Right lung (tissue), 5 donors: ENCODE results near the gene NYNRIN. TPM values are rescaled to one million over a fixed set of nuclear protein-coding genes. Genes with fewer than 3 reads are reported as not detected.
"Not testable (repeated sequence)": the region's sequence is repeated elsewhere in the genome, so short reads cannot be mapped to it uniquely, and the experiment has no call there.

Experiments used
- DNase-seq, 2 donors: peaks; one replicate each; pipeline ENCODE4 v3.0.0-alpha.2; 2013
- polyA plus RNA-seq, 5 donors: library from polyadenylated mRNA; unstranded; fragments of 120-200 nt; gene quantifications; one replicate each; pipeline versions ENCODE4 v1.2.1 to v1.2.3, GENCODE V29; 2013; ENCODE audit warnings: inconsistent platforms in 1 of 5, low replicate concordance in 1 of 5; ENCODE audit not compliant: insufficient read length in 5 of 5, insufficient read depth in 1 of 5

NYNRIN gene
- polyA plus RNA-seq, 5 donors, result 78.3 to 109 (median 88.7) TPM

DNA sequence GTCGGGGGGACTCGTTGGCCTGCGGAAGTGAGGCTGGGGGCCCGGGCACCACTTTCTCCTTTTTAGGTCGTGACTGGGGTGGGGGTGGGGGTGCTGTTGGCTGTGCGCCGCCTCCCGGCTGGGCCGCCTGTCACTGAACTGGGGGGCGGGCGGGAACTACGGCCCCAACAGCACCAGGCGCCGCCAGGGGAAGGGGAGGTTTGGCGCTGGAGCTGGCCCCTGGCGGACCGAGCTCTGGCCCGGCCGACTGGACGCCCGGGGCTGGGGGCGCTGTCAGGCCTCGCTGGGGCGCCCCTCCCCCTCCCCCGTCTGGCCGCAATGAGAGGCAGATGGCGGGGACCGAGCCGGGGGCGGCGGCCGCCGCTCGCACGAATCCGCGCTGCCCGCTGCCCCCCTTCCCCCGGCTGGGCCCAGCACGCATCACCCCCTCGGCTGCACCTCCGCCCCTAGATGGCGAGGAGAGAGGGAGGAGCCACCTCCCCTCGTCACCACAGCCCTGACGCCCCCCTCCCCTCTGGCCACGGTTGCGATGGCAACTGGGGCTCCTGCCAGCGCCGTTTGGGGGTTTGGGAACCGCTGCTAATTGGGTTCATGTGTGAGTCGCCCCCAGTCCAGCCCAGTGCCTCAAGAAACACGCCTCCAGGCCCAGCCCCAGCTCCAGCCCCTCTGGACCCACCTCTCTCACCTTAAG is 30.1 kb upstream of the NYNRIN start:
- peak; percentile 87 to 88 for DNase-seq

DNA sequence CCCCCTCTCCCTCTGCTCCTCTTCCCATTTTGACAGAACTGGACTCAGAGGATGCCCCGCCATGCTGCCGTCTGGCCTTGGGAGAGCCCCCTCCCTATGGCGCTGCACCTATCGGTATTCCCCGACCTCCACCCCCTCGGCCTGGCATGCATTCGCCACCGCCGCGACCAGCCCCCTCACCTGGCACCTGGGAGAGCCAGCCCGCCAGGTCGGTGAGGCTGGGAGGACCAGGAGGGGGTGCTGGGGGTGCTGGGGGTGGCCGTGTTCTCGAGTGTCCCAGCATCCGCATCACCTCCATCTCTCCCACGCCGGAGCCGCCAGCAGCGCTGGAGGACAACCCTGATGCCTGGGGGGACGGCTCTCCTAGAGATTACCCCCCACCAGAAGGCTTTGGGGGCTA is 29.3 kb upstream of the NYNRIN start:
- no peak for DNase-seq

GRCh38 chr14:24369907-24370687 is 28.7 kb upstream of the NYNRIN start:
- DNase-seq, result no peak

DNA sequence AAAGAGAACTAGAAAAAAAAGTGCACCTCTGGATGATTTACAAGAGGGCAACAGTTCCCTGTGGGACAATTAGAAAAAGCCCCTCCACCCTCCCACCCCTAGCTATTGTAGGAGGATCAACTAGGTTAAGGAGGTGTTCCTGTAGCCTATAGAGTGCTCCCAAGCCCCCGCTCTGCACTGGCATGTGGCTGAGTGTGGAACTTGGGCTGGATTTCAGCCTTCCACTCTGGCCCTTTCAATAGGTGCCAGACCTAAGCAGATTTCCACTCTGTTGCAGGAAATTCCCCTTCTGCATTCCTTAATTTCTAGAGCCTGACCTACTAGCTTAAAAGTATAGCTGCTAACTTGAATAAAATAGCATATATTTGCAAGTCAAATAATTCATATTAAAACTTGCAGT is 28.1 kb upstream of the NYNRIN start:
- DNase-seq, result no peak

DNA sequence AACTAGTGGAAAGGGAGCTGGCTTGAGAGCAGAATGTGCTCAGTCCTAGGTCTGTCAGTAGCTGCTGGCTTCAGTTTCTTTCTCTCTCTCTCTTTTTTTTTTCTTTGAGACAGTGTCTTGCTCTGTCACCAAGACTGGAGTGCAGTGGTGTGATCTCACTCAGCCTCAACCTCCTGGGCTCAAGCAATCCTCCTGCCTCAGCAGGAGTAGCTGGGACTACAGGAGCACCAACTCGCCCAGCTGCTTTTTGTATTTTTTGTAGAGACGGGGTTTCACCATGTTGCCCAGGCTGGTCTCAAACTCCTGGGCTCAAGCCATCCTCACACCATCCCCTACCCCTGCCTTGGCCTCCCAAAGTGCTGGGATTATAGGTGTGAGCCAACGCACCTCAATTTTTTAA is 27.2 kb upstream of the NYNRIN start:
- DNase-seq, result not testable (repeated sequence)

DNA sequence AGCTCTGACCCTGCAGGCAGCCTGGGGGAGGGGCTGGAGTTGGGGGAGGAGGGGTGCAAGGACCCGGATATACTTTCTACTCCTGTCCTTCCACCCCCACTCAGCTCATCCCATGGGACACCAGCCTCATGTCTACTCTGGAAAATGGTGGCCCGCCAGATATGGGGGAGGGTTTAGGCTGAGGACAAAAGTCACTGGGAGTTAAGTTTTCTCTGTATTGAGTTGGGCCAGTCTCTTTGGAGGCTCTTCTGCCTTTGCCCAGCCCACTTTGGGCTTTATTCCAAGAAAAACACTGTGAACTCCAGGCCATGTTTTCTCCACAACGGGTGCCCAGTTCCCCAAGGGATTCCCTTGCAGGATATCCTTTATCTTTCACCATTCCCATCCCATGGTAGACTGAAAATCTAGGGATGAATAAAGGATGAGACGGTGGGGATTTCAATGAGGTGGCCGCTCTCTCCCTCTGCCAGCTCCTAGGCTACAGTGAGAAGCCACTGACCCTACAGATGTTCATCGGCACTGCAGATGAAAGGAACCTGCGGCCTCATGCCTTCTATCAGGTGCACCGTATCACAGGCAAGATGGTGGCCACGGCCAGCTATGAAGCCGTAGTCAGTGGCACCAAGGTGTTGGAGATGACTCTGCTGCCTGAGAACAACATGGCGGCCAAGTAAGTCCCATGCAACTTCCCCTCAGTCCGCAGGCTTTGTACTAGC is 25.9 kb upstream of the NYNRIN start:
- peak in 1 of 2 donors; percentile 31 for DNase-seq

DNA sequence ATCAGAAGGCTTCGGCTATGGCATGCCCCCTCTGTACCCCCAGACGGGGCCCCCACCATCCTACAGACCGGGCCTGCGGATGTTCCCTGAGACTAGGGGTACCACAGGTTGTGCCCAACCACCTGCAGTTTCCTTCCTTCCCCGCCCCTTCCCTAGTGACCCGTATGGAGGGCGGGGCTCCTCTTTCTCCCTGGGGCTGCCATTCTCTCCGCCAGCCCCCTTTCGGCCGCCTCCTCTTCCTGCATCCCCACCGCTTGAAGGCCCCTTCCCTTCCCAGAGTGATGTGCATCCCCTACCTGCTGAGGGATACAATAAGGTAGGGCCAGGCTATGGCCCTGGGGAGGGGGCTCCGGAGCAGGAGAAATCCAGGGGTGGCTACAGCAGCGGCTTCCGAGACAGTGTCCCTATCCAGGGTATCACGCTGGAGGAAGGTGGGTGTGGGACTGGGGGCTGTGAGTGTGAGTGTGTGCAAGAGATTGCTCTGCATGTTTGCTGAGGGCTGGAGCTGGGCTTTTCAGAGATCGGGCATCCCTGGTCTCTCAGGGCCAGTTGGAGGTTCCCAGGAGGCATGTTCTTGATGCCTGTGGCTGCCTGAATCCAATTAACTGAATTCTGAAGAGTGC is 22.2 kb upstream of the NYNRIN start:
- DNase-seq, result no peak

- DNase-seq, result no peak
Measured at GRCh38 chr14:24377126-24377525, 21.7 kb upstream of the NYNRIN start.

DNA sequence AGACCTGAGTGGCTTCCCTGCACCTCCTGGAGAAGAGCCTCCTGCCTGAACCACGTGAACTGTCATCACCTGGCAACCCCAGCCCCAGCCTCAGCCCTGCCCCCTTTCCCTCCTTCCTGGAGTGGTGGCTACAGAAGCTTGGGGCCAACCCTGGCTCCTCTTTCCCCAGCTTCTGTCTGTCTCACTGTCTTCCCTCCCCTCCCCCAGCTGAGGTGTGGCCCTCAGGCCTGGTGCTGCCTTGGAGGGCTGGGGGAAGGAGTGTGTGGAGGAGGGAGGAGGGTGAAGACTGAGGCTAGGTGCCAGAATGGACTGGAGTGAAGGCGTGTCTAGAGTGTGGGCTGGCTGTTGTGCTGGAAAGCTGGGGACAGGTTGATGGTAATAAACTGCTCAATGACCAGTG is 21.1 kb upstream of the NYNRIN start:
- DNase-seq, result no peak

DNA sequence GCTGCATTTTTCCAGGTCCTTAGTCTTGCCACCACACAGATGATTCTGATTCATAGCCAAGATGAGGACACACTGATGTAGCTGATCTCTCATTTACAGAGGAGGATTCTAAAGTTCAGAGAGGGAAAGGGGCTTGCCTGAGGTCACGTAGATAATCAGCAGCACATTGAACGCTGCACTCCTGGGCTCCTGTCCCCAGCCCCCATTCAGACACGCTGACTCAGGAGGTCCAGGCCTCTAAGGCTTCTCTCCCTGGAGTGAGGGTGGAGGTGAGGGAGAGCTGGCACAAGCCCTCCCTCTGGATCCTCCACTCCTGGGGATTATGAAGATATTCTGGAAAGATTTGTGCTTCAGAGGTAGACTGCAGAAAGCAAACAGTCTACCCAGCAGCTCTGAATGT is 20.5 kb upstream of the NYNRIN start:
- no peak for DNase-seq

GRCh38 chr14:24378981-24379906 is 19.6 kb upstream of the NYNRIN start:
- DNase-seq, result no peak

GRCh38 chr14:24379907-24380730 is 18.7 kb upstream of the NYNRIN start:
- no peak for DNase-seq

GRCh38 chr14:24381363-24382063 is 17.3 kb upstream of the NYNRIN start:
- DNase-seq, result no peak

- DNase-seq, result no peak
Measured at GRCh38 chr14:24382064-24382371, 16.8 kb upstream of the NYNRIN start.

DNA sequence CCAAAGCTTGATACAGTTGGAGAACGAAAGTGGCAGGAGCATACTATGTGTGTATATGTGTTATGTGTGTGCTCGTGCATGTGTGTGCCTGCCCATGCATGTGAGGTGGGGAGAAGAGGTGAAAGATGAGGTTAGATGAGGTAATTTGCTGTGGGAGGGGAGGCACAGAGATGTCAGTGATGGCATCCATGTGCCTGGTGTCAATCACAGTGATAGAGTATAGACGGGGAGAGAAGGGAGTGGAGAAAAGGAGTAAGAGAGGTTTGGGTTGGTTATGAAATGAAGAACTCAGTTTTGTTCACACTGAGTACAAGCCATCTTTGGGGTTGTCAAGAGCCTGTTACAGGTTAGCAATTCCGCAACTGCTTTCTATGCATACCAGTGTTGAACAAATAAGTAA is 14.6 kb upstream of the NYNRIN start:
- no peak for DNase-seq

DNA sequence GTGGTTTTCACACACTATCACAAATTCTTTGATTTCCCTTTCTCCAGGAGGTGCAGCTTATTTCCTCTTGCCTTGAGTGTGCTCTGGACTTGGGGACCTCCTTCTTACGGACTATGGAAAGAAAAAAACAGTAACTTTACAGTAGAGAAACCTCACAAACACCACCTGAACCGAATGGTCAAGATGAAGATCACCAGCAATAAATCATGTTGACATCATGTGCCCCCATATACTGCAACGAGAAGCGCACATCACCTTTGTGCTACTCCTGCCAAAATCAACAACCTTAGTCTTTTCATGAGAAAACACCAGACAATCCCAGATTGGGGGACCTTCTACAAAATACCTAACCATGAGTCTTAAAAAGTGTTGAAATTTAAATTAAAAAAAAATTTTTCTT is 13.3 kb upstream of the NYNRIN start:
- DNase-seq, result no peak

DNA sequence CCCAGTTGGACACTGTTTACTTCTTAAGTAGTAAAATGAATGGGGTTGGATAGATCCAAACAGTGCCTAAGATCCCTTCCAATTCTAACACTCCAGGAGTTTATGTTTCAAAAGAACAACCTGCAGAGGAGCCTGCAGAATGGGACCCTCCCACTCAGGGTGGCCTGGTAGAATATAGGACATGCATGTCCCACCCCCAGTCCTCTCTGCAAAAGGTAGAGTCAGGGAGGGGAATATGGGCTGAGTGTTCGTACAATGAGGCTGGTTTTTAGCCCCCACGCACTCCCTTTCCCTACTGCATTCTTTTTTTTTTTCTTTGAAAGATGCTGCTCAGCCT is 11.8 kb upstream of the NYNRIN start:
- no peak for DNase-seq

- DNase-seq, result not testable (repeated sequence)
Measured at GRCh38 chr14:24387579-24387978, 11.2 kb upstream of the NYNRIN start.

DNA sequence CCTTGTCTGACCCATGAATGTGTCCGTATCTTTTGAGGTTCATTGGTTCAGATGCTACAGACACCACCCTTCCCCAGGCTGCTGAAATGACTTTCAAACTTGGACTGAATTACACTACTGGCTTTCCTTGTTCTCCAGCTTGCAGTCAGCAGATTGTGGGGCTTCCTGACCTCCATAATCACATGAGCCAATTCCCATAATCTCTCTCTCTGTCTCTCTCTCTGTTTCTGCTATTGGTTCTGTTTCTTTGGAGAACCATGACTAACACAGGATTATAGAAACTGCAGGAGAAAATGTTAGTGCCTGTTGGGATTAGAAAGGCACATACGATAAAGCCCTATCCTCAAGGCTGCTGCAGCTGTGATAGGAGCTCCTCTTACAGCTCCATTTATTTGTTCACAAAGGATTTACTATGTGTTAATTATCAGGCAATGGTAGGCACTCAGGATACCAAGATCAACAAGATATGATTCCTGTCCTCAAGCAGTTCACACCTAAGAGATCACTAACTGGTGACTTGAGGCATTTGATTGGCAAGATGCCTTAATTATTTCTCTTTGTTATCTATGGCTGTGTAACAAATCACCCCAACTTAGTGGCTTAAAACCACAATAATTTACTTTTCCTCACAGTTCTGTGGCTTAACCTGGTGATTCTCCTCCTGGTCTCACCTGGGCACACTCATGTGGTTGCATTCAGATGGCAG is 10.2 kb upstream of the NYNRIN start:
- no peak for DNase-seq
